IPS DF 4.7 (cell line): ENCODE measurements around the gene NARF.
"Not testable (repeated sequence)": the region's sequence is repeated elsewhere in the genome, so short reads cannot be mapped to it uniquely, and the experiment has no call there.

Source experiments
- DNase-seq: peaks from one replicate; pipeline ENCODE4 v3.0.0-alpha.2; 2013; ENCODE audit warnings: low spot score; ENCODE audit errors: extremely low read depth

Gene NARF

GRCh38 chr17:82496529-82497434, 38.2 kb downstream of the NARF start:
- DNase-seq, result no peak

GRCh38 chr17:82497483-82498405, 39.2 kb downstream of the NARF start:
- DNase-seq, result no peak

- DNase-seq, result no peak
These were observed 43.7 kb downstream of the NARF start for GRCh38 chr17:82502207-82502606.

- no peak for DNase-seq
These were observed 44.7 kb downstream of the NARF start for GRCh38 chr17:82503094-82503727.

- no peak for DNase-seq
These were observed 45.3 kb downstream of the NARF start for GRCh38 chr17:82503728-82504308.

GRCh38 chr17:82505296-82505695, 46.8 kb downstream of the NARF start:
- DNase-seq, result no peak

- not testable (repeated sequence) for DNase-seq
These were observed 47.9 kb downstream of the NARF start for GRCh38 chr17:82506402-82506801.

- DNase-seq, result no peak
These were observed 49.2 kb downstream of the NARF start for GRCh38 chr17:82507631-82508175.

- DNase-seq, result not testable (repeated sequence)
These were observed 53.1 kb downstream of the NARF start for GRCh38 chr17:82511642-82512041.

GRCh38 chr17:82513864-82514263, 55.3 kb downstream of the NARF start:
- not testable (repeated sequence) for DNase-seq

- no peak for DNase-seq
These were observed 58.8 kb downstream of the NARF start for GRCh38 chr17:82517230-82517865.

GRCh38 chr17:82518826-82519810, 60.6 kb downstream of the NARF start, which contains the start of gene FOXK2:
Gene FOXK2 (plus strand): TSS chr17:82519732. CDS start chr17:82519889, 157 bp downstream.
- no peak for DNase-seq

GRCh38 chr17:82519971-82520903, 61.7 kb downstream of the NARF start:
- DNase-seq, result no peak

- DNase-seq, result no peak
These were observed 66.0 kb downstream of the NARF start for GRCh38 chr17:82524540-82524939.

- DNase-seq, result no peak
These were observed 67.2 kb downstream of the NARF start for GRCh38 chr17:82525712-82526111.

- no peak for DNase-seq
These were observed 69.4 kb downstream of the NARF start for GRCh38 chr17:82527898-82528297.

GRCh38 chr17:82528484-82529265, 70.1 kb downstream of the NARF start:
- no peak for DNase-seq
